ENCODE results near the gene WDFY2. TPM values are rescaled to one million over a fixed set of nuclear protein-coding genes. Genes with fewer than 3 reads are reported as not detected.

Gene WDFY2
- total and polyA plus RNA-seq, 2 of the 8 experiments (the other 6 are each of a cell fraction or from before 2014, with no cell fraction given) = 13.9 to 29.0 TPM

GRCh38 chr13:51739027-51739764 lies 154.9 kb downstream of the WDFY2 start:
- no peak overlapping the region for H3K4me3 ChIP-seq (ENCODE audit: extremely low read depth in 1 of 4, insufficient read depth in 2 of 4, low read depth in 3 of 4, low read length in 4 of 4)
- POLR2A ChIA-PET (ENCODE audit: partially characterized antibody) = interaction anchor here (0.9 to 1.1 kb wide), 2 partner anchors 10 to 285 kb away, joined by 3 read pairs; no protein-coding TSS in a partner anchor
- no peak overlapping the region for H2AK5ac ChIP-seq (ENCODE audit: low read depth, low read length)
- no peak overlapping the region for H2BK120ac ChIP-seq (replicated peaks; ENCODE audit: low read depth, low read length)
- no peak overlapping the region for H4K8ac ChIP-seq (ENCODE audit: extremely low read depth, insufficient read depth, low read length)
- H3K14ac ChIP-seq (ENCODE audit: insufficient read length) = no peak overlapping the region
- no peak overlapping the region for H3K56ac ChIP-seq (replicated peaks; ENCODE audit: insufficient read length, low read depth, low read length)
- no peak overlapping the region for H3K4ac ChIP-seq (replicated peaks; ENCODE audit: insufficient read length, low read depth, low read length)
- no peaks in the 10 kb centered on the region; the same call in none of the 2 replicates for H3K79me1 ChIP-seq (ENCODE audit: low read depth, low read length)
- H2BK20ac ChIP-seq (ENCODE audit: low read length) = no peak overlapping the region
- H3K27ac ChIP-seq (ENCODE audit: low read depth, low read length) = no peak overlapping the region
- H3K9ac ChIP-seq (replicated peaks in 1 of 4; ENCODE audit: extremely low read depth in 1 of 4, low read depth in 3 of 4, low read length in 3 of 4) = no peak overlapping the region
- H2BK5ac ChIP-seq (ENCODE audit: low read depth, low read length) = no peak overlapping the region
- no peak overlapping the region for H2BK12ac ChIP-seq (ENCODE audit: low read depth, low read length)
- no peak overlapping the region for H3K18ac ChIP-seq (ENCODE audit: extremely low read depth, low read length)
- no peaks in the 10 kb centered on the region for H3K23me2 ChIP-seq (ENCODE audit: low read depth, low read length)
- TF ChIP-seq ATF2 (IDR thresholded peaks at IDR 0.05; ENCODE audit: low read length) = no peak
- no peaks in the 10 kb centered on the region for H3K27me3 ChIP-seq (replicated peaks in 1 of 4; ENCODE audit: control insufficient read depth in 3 of 4, extremely low read depth in 1 of 4, insufficient read depth in 3 of 4, low read length in 3 of 4)
- H3K9me3 ChIP-seq (ENCODE audit: insufficient read depth in 2 of 2, low read depth in 1 of 2, low read length in 1 of 2) = no peaks in the 10 kb centered on the region
- CTCF ChIA-PET (ENCODE audit: partially characterized antibody) = interaction anchor here (0.9 to 2.2 kb wide), 3 partner anchors 9 to 39 kb away, joined by 3 to 7 read pairs (median 4); no protein-coding TSS in a partner anchor
- WGBS, 2 experiments (ENCODE audit: extremely low coverage in 1 of 2, insufficient coverage in 1 of 2, insufficient read length in 1 of 2, insufficient replicate concordance in 2 of 2, low coverage in 1 of 2, low lambda C conversion rate in 2 of 2, missing lambda C conversion rate in 1 of 2) = 89% methylated on average over 6 of the region's 6 CpGs; no CpG with 5 or more reads in 1 of the 2 experiments
- no peak overlapping the region for H4K91ac ChIP-seq (replicated peaks; ENCODE audit: insufficient read length, low read length)
- no peak overlapping the region for H2AFZ ChIP-seq (ENCODE audit: low read length)
- no peak overlapping the region for H2BK15ac ChIP-seq (ENCODE audit: low read length)
- peaks cover 2 to 21% (median 8%) of the 10 kb centered on the region in 4 experiments for H3K36me3 ChIP-seq (ENCODE audit: control insufficient read depth in 2 of 4, insufficient read depth in 4 of 4, low read length in 3 of 4)
- no peak overlapping the region for H3K4me2 ChIP-seq (ENCODE audit: insufficient read depth in 1 of 2, low read depth in 2 of 2, low read length in 2 of 2)
- H3K4me1 ChIP-seq (replicated peaks in 1 of 4; ENCODE audit: control insufficient read depth in 3 of 4, insufficient read depth in 4 of 4, low read length in 3 of 4) = no peaks in the 10 kb centered on the region
- FAIRE-seq = no peak
- H3K23ac ChIP-seq (ENCODE audit: insufficient read length) = no peak overlapping the region
- no peak overlapping the region for H4K5ac ChIP-seq (ENCODE audit: insufficient read length, low read depth, low read length)
- H4K20me1 ChIP-seq (replicated peaks in 1 of 2; ENCODE audit: control insufficient read depth in 1 of 2, insufficient read depth in 2 of 2, low read length in 2 of 2) = no peaks in the 10 kb centered on the region
- no peak for DNase-seq (ENCODE audit: low read depth in 1 of 2, low spot score in 2 of 2)
- H3K79me2 ChIP-seq (ENCODE audit: control insufficient read depth in 1 of 2, insufficient read depth in 2 of 2, low read length in 2 of 2) = no peaks in the 10 kb centered on the region

Measured in H1 (cell line).